Activated CD4-positive, alpha-beta T cell treated with anti-CD3 and anti-CD28 coated beads, Interleukin-10, Interleukin-2, amounts not matched to agents 100 ng/mL and 50 ng/mL, durations not matched to agents 16 hours and 8 hours (primary cell): ENCODE results near the gene RAB27A.
"Not testable (repeated sequence)": the region's sequence is repeated elsewhere in the genome, so short reads cannot be mapped to it uniquely, and the experiment has no call there.

Source experiments
- DNase-seq: peaks from one replicate; pipeline ENCODE4 v3.0.0-alpha.2; 2020

The RAB27A gene

DNA sequence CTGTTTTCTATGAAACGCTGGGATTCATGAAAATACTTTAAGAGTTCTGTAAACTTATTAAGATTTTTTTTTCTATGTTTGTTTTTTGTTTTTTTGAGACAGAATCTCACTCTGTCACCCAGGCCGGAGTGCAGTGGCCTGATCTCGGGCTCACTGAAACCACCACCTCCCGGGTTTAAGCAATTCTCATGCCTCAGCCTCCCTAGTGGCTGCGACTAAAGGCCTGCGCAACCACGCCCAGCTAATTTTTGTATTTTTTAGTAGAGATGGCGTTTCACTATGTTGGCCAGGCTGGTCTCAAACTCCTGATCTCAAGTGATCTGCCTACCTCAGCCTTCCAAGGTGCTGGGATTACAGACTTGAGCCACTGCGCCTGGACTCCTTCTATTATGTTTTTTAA, 39.7 kb downstream of the RAB27A start:
- not testable (repeated sequence) for DNase-seq

DNA sequence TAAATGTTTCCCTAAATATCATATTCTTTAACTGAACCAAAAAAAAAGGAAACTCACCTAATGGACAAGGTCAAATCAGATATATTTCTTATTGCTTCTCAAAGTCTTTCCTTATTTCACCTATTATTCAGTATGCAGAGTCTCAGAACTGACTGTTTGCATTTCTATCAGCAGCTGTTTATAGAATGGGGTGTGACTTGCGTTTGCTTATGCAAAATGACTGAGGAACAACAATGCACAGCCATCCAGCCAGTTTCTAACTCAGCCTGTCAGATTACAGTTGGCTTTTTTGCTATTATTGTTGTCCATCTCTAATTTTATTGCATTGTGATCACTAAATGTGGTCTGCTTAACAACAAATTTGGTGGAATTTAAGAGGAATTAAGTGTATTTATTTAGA, 40.7 kb downstream of the RAB27A start:
- DNase-seq, result no peak

DNA sequence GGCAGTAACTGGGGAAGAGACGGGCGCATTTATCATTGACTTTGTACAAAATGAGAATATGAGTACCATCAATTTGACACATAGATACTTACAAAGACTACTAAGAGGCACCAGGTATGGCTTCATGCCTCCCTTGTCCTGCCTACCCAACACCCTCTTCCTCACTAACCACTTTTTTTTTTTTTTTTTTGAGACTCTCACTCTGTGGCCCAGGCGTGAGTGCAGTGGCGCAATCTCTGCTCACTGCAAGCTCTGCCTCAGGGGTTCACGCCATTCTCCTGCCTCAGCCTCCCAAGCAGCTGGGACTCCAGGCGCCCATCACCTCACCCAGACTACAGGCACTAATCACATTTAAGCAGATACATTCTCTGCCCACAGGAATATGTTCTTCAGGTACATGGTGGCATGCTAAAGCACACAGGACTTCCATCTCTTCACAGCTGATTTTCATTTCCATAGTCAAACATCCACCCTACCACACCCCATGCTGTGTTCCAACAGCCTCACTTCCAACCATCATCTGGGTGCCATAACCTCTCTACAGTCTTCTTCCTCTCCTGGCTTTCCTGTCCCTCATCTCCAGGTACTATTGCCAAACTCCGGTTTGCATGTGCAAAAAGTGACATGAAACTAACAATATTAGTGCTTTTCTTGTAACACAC, 41.7 kb downstream of the RAB27A start:
- peak; percentile 54 for DNase-seq

DNA sequence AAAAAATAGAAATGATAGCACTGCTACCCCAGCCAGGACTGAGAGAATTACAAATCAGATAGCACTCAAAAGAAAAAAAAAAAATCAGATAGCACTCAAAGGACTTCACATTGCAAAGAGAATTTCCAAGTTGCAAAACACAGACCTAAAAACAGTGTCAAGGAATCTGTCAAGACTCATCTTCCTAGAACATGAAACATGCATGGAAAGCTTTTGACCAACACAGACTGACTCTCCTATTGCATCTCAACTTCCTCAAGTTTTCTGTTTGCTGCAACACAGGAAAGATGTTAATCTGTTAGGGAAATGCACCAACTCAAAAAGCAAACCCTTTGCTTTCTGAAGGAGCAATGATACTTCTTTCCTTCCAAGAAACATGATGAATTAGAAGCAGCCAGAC, 42.3 kb downstream of the RAB27A start:
- DNase-seq, result no peak

DNA sequence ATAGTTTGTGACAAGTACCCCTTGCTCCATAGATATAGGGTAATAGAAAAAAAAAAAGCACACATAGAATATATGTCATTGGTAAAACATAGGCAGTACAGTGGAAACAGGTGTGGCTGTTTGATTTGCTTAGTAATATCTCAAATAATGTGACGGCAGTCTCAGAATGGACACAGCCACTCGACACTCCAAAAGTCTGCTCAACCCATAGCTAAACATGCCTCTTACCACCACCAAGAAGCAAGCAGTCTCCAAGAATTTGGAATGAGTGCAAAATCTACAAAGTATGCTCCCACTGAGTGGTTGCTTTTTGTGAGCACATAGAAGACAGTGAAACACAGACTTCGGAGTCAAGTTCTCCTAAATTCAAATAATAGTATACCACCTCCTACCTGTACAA, 43.0 kb downstream of the RAB27A start:
- DNase-seq, result no peak

DNA sequence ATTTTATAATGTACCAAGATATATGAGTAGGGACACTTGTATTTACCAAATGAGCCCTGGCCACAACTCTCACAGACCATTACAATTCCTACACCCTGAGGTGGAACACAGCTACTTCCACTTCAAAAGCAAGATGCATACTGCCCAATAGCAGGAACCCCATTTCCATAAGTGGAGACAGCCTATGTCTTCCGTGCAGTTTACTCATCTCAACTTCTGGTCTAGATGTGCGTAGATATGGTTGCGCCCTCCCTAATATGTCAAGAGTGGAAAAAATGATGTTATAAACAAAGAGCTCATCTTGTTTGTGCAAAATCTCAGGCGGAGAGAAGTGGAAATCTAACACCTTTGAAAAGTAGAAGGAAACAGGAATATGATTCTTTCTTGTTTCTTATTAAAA, 44.6 kb downstream of the RAB27A start:
- DNase-seq, result peak; percentile 66

DNA sequence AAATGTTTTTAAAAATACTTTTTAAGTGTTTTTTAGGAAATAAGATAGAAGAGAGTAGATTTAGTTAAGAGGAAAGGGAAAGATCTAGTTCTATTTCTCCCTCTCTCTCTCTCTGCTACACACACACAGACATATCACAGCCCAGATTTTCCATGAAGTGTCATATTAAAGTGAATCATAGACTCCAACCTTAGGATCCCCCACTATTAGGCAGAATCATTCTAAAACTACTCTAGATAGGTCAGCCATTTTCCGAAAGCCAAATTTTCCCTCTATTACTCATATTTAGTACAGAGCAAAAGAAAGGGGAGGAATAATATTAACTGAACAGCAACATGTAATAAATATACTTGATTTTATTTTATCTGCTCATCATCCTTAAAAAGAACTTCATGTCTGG, 47.7 kb downstream of the RAB27A start:
- DNase-seq, result peak; percentile 58

DNA sequence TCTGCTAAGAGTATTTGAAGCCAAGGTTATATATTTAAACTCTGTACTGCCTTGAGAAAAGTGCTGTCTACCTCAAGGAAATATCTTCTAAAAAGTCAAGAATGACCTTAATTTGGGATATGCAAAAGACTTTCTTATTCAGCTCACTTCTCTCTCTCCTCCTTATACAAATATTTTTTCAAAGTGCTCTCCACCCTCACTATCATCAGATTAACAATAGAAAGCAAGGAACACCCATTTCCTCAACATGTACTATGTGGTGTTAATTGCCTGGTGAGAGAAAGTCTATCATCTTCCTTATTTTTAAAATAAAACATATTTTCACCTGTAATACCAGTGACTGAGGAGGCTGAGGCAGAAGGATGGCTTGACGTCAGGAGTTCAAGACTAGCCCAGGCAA, 48.4 kb downstream of the RAB27A start:
- DNase-seq, result no peak

DNA sequence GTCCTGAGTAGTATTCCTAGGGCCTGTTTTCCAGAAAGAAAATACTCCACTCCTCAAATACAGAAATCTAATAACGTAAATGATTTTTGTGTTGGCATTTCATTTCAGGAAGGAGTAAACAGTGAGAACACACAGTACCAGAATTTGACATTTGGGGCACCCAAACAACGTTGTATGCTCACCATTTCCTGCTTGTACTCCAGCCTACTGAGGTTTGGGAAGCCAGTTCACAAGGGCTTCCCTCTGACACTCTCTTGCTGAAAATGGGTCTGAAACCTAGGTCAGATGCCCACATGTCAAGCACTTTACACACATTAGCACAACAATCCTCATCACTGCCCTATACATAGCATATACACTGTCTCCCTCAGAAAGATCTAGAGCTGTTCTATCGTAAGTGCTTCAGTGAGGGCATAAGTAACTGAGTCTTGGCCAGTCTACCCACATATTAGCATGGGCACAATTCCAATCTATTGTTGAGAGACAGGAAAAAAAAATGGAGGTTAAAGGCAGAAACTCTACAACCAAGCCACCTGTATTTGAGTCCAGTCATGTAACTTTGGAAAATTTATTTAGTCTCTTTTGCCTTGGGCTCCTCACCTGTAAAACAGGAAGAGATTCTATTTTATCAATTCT, 49.4 kb downstream of the RAB27A start:
- DNase-seq, result no peak

DNA sequence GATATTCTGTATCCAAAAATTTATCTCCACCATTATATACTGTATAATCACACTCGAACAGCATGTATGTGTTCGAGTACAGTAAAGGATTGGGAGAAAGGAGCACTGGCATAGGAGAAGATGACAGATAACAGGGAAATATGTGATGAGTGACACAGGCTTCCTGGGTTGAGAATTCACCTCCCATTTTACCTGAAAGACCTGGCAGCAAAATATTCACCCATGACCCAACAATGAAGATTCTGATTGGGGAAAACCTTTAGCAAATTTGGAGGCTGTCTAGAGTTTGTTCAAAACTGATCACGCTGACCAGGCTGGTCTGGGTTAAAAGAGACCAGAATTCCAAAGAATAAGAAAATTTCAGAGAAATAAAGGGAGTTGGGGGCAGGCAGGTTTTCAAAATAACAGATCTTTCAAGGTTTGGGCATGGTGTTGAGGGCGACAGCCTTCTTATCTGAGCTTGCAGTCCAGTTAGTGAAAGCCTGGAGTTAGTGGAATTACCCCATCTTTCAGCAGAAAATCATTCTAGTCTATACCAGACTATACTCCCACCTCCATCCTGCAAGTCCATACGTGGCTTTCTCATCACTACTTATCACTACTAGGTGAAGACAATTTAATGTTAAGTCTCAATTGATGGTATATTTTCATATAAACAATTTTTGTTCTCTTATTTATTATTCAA, 50.0 kb downstream of the RAB27A start:
- DNase-seq, result no peak

DNA sequence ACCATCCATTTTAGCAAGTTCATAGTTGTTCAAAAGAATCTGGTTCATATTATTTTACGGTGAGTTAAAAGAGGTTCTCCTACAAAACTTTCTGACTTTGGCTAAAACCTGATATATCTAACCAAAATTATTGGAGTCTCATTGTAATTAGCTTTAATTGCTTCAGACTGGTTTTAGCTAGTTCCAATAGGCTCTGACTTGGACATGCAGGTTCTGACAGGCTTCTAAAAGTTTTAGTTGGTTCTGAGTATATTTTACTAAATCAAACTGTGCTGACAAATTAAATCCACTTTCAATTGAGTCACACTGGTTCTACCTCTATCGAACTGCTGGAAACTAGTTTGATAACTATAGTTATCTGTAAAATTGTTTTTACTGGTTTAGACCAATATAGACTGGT, 50.7 kb downstream of the RAB27A start:
- no peak for DNase-seq

DNA sequence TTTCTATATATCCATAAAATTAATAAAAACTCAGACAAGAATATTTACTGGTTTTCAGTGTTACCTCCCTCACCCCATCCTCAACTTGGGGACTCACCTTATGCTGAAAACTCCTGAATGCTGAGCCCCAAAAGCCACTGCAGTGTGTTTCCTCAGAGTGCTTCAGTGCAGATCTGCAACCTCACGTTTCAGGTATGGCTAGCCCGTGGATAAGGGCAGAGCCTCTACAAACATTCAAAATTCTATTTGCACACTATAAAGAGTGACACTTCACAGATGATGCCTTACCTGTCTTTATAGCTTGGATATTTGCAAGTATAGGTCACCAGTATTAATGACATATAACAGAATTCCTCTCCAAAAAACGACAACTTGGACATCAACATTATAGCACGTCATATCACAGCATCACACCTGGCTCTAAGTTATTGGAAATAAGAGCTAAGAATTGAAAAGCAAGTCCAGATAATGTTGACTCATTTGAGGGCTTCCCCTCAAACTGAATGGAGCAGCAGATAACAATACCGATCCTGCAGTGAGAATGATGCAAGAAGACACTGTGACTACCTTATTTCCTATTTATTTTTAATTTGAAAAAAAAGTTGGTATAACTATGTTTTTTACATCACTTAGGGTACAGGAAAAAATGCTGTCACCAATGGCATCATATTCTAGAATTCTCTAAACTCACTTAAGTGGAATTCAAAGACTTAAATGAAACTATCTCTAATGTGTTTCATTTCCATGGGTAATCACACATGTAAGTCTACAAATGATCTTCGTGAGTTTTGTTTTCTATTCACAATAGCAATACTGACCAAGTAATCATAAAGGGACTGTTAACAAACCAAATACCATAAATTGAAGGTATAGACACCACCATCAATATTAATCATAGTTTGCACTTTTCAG, 52.1 kb downstream of the RAB27A start:
- peak; percentile 73 for DNase-seq

DNA sequence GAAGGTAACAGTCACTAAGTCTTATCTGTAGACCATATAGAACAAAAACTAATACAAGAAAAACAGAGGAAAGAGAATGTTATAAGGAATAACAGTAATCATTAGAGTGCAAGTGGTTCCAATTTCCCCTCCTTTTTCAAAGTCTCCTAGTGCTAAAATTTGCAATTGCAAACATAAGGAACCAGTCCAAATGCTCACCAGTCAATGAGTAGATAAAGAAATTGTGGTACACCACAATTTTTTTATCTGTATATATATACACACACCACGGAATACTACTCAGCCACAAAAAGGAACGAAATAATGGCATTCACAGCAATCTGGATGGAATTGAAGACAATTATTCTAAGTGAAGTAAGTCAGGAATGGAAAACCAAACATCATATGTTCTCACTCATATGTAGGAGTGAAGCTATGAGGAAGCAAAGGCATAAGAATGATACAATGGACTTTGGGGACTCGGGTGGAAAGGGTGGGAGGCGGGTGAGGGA, 54.0 kb downstream of the RAB27A start:
- no peak for DNase-seq

DNA sequence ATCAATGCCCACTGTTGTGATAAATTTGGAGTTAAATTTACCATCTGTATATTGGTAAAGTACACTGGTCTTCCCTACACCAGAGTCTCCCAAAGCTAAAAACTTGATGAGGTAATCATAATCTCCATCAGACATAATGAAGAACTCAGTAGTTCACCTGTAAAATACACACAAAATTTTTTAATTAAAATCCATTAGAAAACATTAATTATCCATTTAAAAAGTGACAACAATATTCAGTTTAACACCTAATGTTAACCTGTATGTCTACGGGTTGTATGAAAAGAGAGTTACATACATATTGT, 54.9 kb downstream of the RAB27A start:
- DNase-seq, result no peak

DNA sequence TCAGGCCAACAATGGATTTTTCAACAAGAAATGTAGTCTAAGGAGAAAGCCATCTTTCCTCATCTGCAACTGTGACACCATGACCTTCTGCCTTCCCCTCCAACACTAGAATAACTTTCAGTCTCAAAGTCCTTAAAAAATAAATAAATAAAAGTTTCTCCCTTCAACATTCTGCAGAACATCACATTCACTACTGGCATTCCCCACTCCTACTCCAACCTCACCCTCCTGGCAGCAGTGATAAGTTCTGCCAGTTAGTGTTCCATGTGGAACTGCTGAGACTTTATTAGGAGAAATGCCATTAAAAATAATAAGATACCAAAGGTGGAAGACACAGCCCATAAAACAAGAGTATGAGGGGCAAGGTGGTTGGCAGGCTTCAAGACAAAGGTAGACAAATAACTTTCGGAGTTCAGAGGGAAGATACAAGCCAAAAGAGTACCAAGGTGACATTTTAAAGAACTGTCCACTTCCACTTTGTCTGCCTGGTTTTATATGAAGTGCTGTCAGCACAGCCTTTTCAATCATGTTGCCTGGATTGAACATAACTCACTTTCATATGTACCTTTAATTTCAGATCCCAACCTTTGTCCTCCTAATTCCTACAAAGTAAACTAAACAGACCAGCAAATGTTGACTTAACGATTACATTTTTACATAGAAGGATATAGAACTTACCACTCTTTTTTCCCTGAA, 55.4 kb downstream of the RAB27A start:
- no peak for DNase-seq

DNA sequence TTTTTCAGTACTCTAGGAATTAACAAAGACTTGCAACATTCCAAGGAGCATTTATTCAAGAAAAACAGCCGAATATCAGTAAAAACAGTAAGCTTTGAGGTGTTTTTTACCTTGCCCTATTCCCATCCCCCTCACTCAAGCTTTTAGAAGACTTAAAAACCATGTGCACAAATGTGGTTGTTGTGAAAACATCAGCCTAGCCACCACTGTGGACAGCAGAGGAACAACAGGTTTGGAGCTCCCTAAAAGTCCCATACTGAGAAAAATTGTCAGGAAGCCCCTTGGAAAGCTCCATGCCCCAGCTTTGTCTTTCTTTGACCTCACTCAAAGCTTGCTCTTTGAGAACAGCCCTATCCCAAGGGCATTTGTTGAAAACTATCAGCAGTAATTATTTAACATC, 58.2 kb downstream of the RAB27A start:
- DNase-seq, result no peak

DNA sequence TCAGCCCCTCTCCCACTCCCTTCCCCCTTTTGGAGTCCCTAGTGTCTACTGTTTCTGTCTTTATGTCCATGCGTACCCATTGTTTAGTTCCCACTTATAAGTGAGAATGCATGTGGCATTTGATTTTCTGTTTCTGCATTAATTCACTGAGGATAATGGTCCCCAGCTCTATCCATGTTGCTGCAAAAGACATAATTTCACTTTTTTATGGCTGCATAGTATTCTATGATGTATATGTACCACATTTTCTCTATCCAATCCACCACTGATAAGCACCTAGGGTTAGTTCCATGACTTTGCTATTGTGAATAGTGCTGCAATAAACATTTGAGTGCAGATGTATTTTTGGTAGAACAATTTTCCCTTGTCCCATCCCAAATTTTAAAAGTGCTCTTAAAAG, 58.7 kb downstream of the RAB27A start:
- no peak for DNase-seq

DNA sequence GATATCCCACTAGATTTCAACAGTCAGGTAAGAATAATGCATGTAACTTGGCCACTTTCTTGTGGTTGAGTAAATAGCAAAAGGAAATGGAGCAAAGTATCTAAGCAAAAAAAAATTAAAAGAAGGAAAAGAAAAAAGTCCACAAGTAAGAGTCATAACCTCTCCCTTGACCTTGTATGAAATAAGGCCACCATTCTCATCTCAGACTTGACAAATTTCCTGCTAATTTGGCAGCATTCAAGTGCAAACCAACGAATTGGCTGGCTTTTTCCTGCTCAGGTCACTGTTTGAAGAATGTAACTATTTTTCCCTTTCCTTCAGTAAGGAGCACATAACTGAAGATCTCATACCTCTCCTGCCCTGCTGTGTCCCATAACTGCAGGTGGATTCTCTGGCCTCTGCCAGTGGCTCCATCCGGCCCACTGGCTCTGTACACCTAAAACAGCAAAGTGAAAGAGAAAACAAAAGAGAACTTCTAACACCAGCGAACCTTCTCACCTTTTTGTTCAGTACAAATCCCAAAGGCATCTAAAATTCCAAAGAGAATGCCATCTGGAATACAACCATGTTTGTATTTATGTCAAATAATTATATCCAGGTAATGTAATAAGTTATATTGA, 59.5 kb downstream of the RAB27A start:
- no peak for DNase-seq

DNA sequence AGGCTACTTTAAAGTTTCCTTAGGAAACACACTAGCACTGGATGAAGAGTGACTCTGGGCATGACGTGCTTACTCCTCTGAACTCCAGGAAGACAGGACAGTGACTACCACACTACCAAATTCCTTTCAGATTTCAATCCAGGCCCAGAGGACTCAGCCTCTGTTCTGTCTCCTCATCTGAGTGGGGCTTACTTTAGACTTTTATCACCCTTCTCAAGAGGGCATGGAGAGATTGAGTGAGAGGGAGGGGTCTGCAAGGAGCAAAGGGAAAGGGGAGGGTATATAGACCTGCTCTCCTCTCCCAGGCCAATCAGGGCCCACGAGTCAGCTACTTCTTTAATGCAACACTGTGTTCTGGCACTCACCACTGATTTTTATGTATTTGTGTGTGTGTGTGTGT, 63.5 kb downstream of the RAB27A start:
- DNase-seq, result no peak

DNA sequence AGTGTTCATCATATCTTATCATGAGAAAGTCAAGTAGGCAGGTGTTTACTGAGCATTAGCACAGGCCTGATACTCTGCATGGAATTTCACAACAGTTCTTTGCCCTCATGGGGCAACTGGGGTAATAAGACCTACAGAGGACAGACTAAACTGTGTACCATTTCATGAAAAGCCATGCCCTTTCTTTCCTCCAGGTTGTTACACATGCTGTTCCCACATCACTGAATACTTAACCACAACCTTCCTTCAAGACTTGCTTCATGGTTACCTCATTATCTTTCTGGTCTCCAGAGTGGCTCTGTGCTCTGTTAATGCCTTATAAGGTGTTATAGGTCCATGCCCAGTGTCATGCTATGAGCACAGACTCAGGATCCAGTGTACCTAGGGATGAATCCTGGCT, 64.7 kb downstream of the RAB27A start:
- DNase-seq, result peak; percentile 46

DNA sequence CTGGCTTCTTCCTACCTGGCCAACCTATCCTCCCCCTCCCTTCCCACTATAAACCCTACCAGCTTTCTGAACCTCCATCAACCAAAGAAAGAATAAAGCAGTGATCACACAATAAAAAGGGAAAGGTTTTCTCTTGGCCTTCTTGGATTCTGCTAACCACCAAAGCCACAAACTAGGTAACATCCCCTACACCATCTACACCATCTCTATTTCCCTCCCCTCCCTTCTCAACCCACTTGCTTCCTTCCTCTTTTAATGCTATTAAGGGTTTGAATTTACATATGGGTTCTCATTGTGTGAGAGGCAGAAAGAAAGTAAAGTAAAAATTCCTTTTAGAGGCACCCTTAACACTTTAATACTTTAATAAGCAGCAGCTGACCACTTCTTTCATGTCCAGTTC, 67.0 kb downstream of the RAB27A start:
- DNase-seq, result peak; percentile 59
